ENCODE data around the gene BLOC1S6. TPM values are rescaled to one million over a fixed set of nuclear protein-coding genes. Genes with fewer than 3 reads are reported as not detected.

Gene BLOC1S6
- total and polyA plus RNA-seq, 9 of the 15 experiments (the other 6 are each of a cell fraction or from before 2014, with no cell fraction given) = 18.2 to 72.4 (median 38.4) TPM

GRCh38 chr15:45637552-45638033 lies 50.4 kb downstream of the BLOC1S6 start (continued):
- no peak for TF ChIP-seq ZKSCAN3 (CRISPR knock-in tag; IDR thresholded peaks at IDR 0.05)
- TF ChIP-seq PBX2 (CRISPR knock-in tag; IDR thresholded peaks at IDR 0.05; ENCODE audit: low read depth) = no peak
- peak; percentile 20; the same call in 1 of the 2 replicates for TF ChIP-seq PBX2 (tag; conservative IDR thresholded peaks at IDR 0.05; ENCODE audit: low read depth)
- TF ChIP-seq ZNF263 (CRISPR knock-in tag; IDR thresholded peaks at IDR 0.05; ENCODE audit: borderline replicate concordance) = no peak
- TF ChIP-seq HMBOX1 (IDR thresholded peaks at IDR 0.05) = 0 out of 2 replicates have a peak, but pooled peaks have one; percentile 20
- no peak for TF ChIP-seq BRD9 (IDR thresholded peaks at IDR 0.05; ENCODE audit: low read depth, partially characterized antibody)
- no peak for TF ChIP-seq GTF2B (IDR thresholded peaks at IDR 0.05; ENCODE audit: extremely low read depth, insufficient read length)
- no peak for TF ChIP-seq SETDB1 (IDR thresholded peaks at IDR 0.05; ENCODE audit: low read length)
- TF ChIP-seq CREB3 (tag; conservative IDR thresholded peaks at IDR 0.05; ENCODE audit: low read depth) = peak; percentile 76; the same call in 1 of the 2 replicates
- TF ChIP-seq ZNF79 (CRISPR knock-in tag; IDR thresholded peaks at IDR 0.05; ENCODE audit: low read depth) = peak; percentile 22; the same call in 1 of the 2 replicates
- no peak for TF ChIP-seq CSDE1 (IDR thresholded peaks at IDR 0.05)
- TF ChIP-seq STAG1 (CRISPR knock-in tag; IDR thresholded peaks at IDR 0.05; ENCODE audit: borderline replicate concordance) = no peak
- TF ChIP-seq SMAD1 (IDR thresholded peaks at IDR 0.05; ENCODE audit: low read depth, low read length, partially characterized antibody) = no peak
- TF ChIP-seq DIDO1 (tag; IDR thresholded peaks at IDR 0.05; ENCODE audit: low read depth) = no peak
- TF ChIP-seq THAP12 (CRISPR knock-in tag; IDR thresholded peaks at IDR 0.05) = no peak
- no peak for TF ChIP-seq HIVEP1 (CRISPR knock-in tag; IDR thresholded peaks at IDR 0.05)
- TF ChIP-seq ZNF766 (CRISPR knock-in tag; conservative IDR thresholded peaks at IDR 0.05) = peak; percentile 82
- no peak for TF ChIP-seq ZNF512 (tag; IDR thresholded peaks at IDR 0.05)
- no peak for TF ChIP-seq ZNF354B (CRISPR knock-in tag; IDR thresholded peaks at IDR 0.05)

Measured in K562 (cell line).